Mesothelial cell of epicardium (in vitro differentiated cells): Measurements from ENCODE around the gene STAP1. TPM values are rescaled to one million over a fixed set of nuclear protein-coding genes. Genes with fewer than 3 reads are reported as not detected.

ENCODE experiments used
- DNase-seq, 2 experiments: peaks; one replicate each; pipeline ENCODE4 v3.0.0; 2021; ENCODE audit warnings: low spot score in 2 of 2; ENCODE audit not compliant: unreplicated experiment in 2 of 2
- H3K27ac Mint-ChIP-seq: 2 replicates; pipeline ENCODE4 v1.8.0; 2021; ENCODE audit warnings: mixed read lengths
- H3K27me3 Mint-ChIP-seq: 2 replicates; pipeline ENCODE4 v1.8.0; 2021; ENCODE audit warnings: low read depth, mixed read lengths
- H3K36me3 Mint-ChIP-seq: 2 replicates; pipeline ENCODE4 v1.8.0; 2021; ENCODE audit warnings: mixed read lengths
- H3K4me1 Mint-ChIP-seq: 2 replicates; pipeline ENCODE4 v1.8.0; 2021; ENCODE audit warnings: mixed read lengths
- H3K4me3 Mint-ChIP-seq: 2 replicates; pipeline ENCODE4 v1.8.0; 2021; ENCODE audit warnings: mild to moderate bottlenecking, moderate library complexity, mixed read lengths
- H3K9me3 Mint-ChIP-seq: 2 replicates; pipeline ENCODE4 v1.8.0; 2021; ENCODE audit warnings: mixed read lengths
- total RNA-seq: library from RNA; stranded (reverse); gene quantifications from 3 replicates; pipeline ENCODE4 v1.2.1, GENCODE V29; 2021
- TF ChIP-seq, protein P1 (sequence below): fragments of 200-600 bp; sonication (generic); IDR thresholded peaks from one replicate; pipeline ENCODE4 v1.5.0; 2021; ENCODE audit warnings: antibody characterized with exemption; ENCODE audit not compliant: unreplicated experiment

STAP1 gene, protein sequence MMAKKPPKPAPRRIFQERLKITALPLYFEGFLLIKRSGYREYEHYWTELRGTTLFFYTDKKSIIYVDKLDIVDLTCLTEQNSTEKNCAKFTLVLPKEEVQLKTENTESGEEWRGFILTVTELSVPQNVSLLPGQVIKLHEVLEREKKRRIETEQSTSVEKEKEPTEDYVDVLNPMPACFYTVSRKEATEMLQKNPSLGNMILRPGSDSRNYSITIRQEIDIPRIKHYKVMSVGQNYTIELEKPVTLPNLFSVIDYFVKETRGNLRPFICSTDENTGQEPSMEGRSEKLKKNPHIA
- total RNA-seq, result not detected in 3 replicates

DNA sequence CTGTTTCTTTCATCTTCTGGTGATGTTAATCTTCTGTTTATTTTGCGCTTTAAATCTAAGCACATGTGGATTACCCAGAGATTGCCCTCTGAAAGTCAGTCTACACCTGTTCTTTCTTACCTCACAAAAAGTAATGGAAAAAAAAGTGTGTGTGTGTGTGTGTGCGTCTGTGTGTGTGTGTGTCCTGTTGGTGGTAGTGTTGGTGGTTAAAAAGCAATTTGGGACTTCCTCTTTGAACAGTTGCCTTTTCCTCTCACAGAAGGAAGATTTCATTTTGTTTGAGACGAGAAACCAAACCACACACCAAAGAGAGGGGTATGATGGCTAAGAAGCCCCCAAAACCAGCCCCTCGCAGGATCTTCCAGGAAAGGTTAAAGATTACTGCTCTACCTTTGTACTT, at the start of gene STAP1:
TSS of gene STAP1 (plus strand) at position 235 of the 400 bp plus-strand sequence. CDS start at position 318, 83 bp downstream.
- TF ChIP-seq, protein P1, sequence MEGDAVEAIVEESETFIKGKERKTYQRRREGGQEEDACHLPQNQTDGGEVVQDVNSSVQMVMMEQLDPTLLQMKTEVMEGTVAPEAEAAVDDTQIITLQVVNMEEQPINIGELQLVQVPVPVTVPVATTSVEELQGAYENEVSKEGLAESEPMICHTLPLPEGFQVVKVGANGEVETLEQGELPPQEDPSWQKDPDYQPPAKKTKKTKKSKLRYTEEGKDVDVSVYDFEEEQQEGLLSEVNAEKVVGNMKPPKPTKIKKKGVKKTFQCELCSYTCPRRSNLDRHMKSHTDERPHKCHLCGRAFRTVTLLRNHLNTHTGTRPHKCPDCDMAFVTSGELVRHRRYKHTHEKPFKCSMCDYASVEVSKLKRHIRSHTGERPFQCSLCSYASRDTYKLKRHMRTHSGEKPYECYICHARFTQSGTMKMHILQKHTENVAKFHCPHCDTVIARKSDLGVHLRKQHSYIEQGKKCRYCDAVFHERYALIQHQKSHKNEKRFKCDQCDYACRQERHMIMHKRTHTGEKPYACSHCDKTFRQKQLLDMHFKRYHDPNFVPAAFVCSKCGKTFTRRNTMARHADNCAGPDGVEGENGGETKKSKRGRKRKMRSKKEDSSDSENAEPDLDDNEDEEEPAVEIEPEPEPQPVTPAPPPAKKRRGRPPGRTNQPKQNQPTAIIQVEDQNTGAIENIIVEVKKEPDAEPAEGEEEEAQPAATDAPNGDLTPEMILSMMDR, result no peak
- Mint-ChIP-seq H3K27ac (no peak within 1 kb of the TSS), H3K36me3 (no peaks in the 10 kb centered on the region), H3K4me3 (no peak within 1 kb of the TSS), H3K27me3 (no peaks in the 10 kb centered on the region), H3K4me1 (peaks cover 6% of the 10 kb centered on the region), H3K9me3 (no peaks in the 10 kb centered on the region)
- DNase-seq, result no peak

DNA sequence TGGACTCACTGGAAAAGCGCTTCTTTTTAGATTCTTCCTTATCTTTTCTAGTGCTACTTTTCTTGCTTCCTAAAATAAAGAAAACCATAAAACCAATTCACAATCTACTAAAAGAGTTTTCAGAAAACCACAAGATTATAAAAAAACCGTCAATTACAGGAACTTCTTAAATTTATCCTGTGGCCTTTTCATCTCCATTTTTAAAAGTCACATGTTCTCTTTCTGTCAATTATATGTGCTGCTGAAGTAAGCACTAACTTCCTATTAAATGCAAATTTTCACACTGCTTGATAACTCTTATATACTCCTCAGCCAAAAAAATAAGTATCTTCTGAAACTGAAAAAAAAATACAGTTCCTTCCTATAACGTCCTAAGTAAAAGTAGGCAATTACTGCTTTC, 46.0 kb upstream of the STAP1 start:
- H3K27ac Mint-ChIP-seq, result no peak overlapping the region
- no peak overlapping the region for H3K4me3 Mint-ChIP-seq
- DNase-seq, result no peak
- peaks cover 44% of the 10 kb centered on the region for H3K36me3 Mint-ChIP-seq
- peaks cover 6% of the 10 kb centered on the region for H3K4me1 Mint-ChIP-seq
- TF ChIP-seq, protein P1, result no peak
- peaks cover 5% of the 10 kb centered on the region for H3K9me3 Mint-ChIP-seq
- no peaks in the 10 kb centered on the region for H3K27me3 Mint-ChIP-seq

DNA sequence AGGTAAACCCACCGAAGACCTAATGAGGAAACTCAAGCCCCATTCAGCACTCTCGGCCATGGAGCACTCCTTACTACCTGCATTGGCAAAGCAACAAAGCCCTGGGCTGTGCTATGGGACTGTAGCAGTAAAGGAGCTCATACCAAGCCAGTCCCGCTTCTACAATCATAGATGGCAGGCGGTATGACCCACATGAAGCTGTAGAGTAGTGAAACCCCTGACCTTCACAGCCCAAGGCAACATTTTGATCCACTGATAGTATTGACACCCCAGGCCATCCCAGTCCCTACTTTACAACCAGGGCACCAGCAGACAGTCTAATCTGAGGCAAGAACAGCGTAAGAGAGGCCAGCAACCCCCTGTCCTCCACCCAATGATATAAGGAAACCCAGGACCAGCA, 38.4 kb upstream of the STAP1 start:
- no peak for DNase-seq
- Mint-ChIP-seq H3K4me1 (no peaks in the 10 kb centered on the region), H3K4me3 (no peak overlapping the region), H3K27me3 (no peaks in the 10 kb centered on the region), H3K27ac (no peak overlapping the region), H3K9me3 (peaks cover 7% of the 10 kb centered on the region), H3K36me3 (peaks cover 31% of the 10 kb centered on the region)
- TF ChIP-seq, protein P1, result no peak

DNA sequence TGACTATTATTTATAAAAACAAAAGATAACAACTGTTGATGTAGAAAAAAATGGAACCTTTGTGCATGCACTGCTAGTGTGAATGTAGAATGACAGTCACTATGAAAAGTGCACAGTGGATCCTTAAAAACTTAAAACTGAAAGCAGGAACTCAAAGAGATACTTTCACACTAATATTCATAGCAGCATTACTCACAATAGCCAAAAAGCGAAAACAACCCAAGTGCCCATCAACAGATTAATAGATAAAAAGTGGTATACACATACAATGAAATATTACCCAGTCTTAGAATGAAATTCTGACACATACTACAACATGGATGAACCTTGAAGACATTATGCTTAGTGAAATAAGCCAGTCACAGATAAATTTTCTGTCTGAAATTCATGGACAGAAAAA, 37.0 kb upstream of the STAP1 start:
- no peak overlapping the region for H3K27ac Mint-ChIP-seq
- no peak overlapping the region for H3K4me3 Mint-ChIP-seq
- no peaks in the 10 kb centered on the region for H3K4me1 Mint-ChIP-seq
- no peak for DNase-seq
- peaks cover 42% of the 10 kb centered on the region for H3K36me3 Mint-ChIP-seq
- H3K9me3 Mint-ChIP-seq, result peaks cover 15% of the 10 kb centered on the region
- no peaks in the 10 kb centered on the region for H3K27me3 Mint-ChIP-seq
- TF ChIP-seq, protein P1, result no peak

DNA sequence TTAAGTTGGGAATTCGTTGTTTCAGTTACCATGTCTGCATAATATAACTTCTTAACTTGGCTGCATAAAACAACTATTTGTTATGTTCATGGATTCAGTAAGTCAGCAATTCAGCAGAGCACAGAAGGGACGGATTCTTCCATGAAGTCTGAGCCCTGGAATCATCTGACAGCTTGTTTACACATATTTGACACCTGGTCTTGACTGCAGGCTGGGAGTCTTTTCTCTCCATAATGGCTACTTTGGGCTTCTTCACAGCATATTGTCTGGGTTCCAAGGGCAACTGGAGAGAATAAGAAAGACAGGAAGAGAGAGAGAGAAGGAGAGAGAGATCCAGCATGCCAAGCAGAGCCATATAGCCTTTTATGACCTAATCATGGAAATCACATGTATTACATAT, 36.3 kb upstream of the STAP1 start:
- DNase-seq, result no peak
- no peaks in the 10 kb centered on the region for H3K27me3 Mint-ChIP-seq
- H3K4me1 Mint-ChIP-seq, result no peaks in the 10 kb centered on the region
- TF ChIP-seq, protein P1, result no peak
- H3K27ac Mint-ChIP-seq, result no peak overlapping the region
- H3K9me3 Mint-ChIP-seq, result peaks cover 15% of the 10 kb centered on the region
- H3K4me3 Mint-ChIP-seq, result no peak overlapping the region
- H3K36me3 Mint-ChIP-seq, result peaks cover 42% of the 10 kb centered on the region
